ENCODE measurements around the gene TLN1.

- TF ChIP-seq, protein P1, sequence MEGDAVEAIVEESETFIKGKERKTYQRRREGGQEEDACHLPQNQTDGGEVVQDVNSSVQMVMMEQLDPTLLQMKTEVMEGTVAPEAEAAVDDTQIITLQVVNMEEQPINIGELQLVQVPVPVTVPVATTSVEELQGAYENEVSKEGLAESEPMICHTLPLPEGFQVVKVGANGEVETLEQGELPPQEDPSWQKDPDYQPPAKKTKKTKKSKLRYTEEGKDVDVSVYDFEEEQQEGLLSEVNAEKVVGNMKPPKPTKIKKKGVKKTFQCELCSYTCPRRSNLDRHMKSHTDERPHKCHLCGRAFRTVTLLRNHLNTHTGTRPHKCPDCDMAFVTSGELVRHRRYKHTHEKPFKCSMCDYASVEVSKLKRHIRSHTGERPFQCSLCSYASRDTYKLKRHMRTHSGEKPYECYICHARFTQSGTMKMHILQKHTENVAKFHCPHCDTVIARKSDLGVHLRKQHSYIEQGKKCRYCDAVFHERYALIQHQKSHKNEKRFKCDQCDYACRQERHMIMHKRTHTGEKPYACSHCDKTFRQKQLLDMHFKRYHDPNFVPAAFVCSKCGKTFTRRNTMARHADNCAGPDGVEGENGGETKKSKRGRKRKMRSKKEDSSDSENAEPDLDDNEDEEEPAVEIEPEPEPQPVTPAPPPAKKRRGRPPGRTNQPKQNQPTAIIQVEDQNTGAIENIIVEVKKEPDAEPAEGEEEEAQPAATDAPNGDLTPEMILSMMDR (IDR thresholded peaks at IDR 0.05), result no peak
- TF ChIP-seq POLR2A (IDR thresholded peaks at IDR 0.05) (no peak), POLR2AphosphoS5 (IDR thresholded peaks at IDR 0.05) (no peak)
Observed at GRCh38 chr9:35656831-35657545, 75.0 kb downstream of the TLN1 start.

Measured in breast epithelium (tissue), 3 donors.